Esophagus muscularis mucosa (tissue), 4 donors: ENCODE results near the gene MERTK. TPM values are rescaled to one million over a fixed set of nuclear protein-coding genes. Genes with fewer than 3 reads are reported as not detected.
"Not testable (repeated sequence)": the region's sequence is repeated elsewhere in the genome, so short reads cannot be mapped to it uniquely, and the experiment has no call there.

Source experiments
- DNase-seq: peaks from one replicate; pipeline ENCODE4 v3.0.0-alpha.2; 2017; ENCODE audit errors: extremely low spot score
- H3K27ac ChIP-seq, 4 donors: fragments of 200-600 bp; sonication (generic); replicated peaks in 1 of 4; 1 replicate in 3 of 4; 2 replicates in 1 of 4; pipeline ENCODE4 v1.5.1; 2016 to 2019; ENCODE audit warnings: mild to moderate bottlenecking in 1 of 4
- H3K27me3 ChIP-seq, 4 donors: fragments of 200-600 bp; sonication (generic); one replicate each; pipeline versions ENCODE4 v1.5.1 to v1.6.0; 2016 to 2019
- H3K36me3 ChIP-seq, 4 donors: fragments of 200-600 bp; sonication (generic); one replicate each; pipeline ENCODE4 v1.5.1; 2016 to 2019
- H3K4me1 ChIP-seq, 4 donors: fragments of 200-600 bp; sonication (generic); one replicate each; pipeline ENCODE4 v1.5.1; 2016 to 2019
- H3K4me3 ChIP-seq, 4 donors: fragments of 200-600 bp; sonication (generic); 1 replicate in 2 of 4; 2 replicates in 2 of 4; pipeline ENCODE4 v1.5.1; 2016 to 2019; ENCODE audit warnings: mild to moderate bottlenecking in 4 of 4, moderate library complexity in 1 of 4
- H3K9me3 ChIP-seq, 4 donors: fragments of 200-600 bp; sonication (generic); 1 replicate in 3 of 4; 2 replicates in 1 of 4; pipeline ENCODE4 v1.5.1; 2016 to 2019
- EP300 ChIP-seq: sonication (generic); formaldehyde crosslinking; IDR thresholded peaks from one replicate; pipeline ENCODE4 v1.6.1; 2017; ENCODE audit warnings: antibody characterized with exemption
- POLR2A ChIP-seq: fragments of 450-650 bp; IDR thresholded peaks from one replicate; pipeline ENCODE4 v1.6.1; 2017; ENCODE audit warnings: antibody characterized with exemption, moderate library complexity, mild to moderate bottlenecking, low read depth
- POLR2AphosphoS5 ChIP-seq, 2 donors: sonication (generic); formaldehyde crosslinking; IDR thresholded peaks; one replicate each; pipeline ENCODE4 v1.6.1; 2017; ENCODE audit warnings: antibody characterized with exemption in 2 of 2
- WGBS: methylation state at CpG from one replicate; pipeline ENCODE4 v1.1.5; 2018; 5-methylcytosine and 5-hydroxymethylcytosine counted together
- intact Hi-C: fragments of 100-400 bp; cut with DNase I; formaldehyde crosslinking; loops from one replicate; pipeline ENCODE4 v1.15.1; 2023
- total RNA-seq, 4 donors: library from RNA; depleted of rRNA; stranded (reverse); fragments of >200 nt; gene quantifications; one replicate each; pipeline versions ENCODE4 v1.1.0 to v1.2.1, GENCODE V29; 2016
- TF ChIP-seq, protein P1 (sequence below), 3 experiments: fragments of 200-600 bp in 2 of 3; fragments of 450-650 bp in 1 of 3; sonication (generic) in 2 of 3; IDR thresholded peaks; one replicate each; pipeline ENCODE4 v1.5.1; 2017 to 2019; ENCODE audit warnings: antibody characterized with exemption in 3 of 3, mild to moderate bottlenecking in 2 of 3, moderate library complexity in 1 of 3

Gene MERTK
- total RNA-seq, result 10 to 100 TPM; 19.9 to 31.0 (median 22.3) TPM

DNA sequence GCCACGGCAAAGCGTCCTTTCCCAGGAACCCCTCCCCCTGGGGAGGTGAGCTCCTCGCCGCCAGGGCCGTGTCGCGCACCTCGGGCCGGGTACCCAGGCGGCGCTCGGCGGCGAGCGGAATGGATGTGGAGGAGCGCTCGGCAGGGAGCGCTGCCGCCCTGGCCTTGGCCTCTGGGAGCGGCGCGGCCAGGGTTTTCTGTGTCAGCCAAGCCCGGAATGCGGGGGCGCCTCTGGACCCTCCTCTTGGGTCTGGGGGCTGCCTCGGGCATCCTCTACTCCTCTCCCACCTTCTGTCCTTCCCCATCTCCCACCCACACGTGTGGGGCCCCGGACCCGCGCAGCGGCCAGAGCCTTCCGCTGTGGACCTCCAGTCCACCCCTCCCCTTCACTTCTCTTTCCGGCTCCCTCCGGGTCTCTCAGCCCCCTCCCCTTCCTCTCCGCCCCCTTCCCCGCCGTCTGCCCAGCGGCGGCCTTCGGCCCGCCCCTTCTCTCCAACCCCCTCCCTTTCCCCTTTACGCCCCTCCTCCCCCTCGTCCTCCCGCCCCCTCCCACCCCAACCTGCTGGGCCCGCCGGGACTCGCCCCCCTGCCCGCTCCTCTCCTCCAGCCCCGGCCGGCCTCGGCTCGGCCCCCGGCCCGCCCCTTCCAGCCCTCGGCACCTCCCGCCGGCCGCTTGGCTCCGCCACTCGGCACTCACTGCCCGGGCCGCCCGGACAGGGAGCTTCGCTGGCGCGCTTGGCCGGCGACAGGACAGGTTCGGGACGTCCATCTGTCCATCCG lies at the start of gene MERTK:
Gene MERTK, plus strand, starts transcription at position 684 of the 779 bp plus-strand sequence. CDS start 129 bp downstream, outside the sequence.
- Histone ChIP-seq H3K4me3 (peak within 1 kb of the TSS; percentile 85 to 96 (median 93)), H3K4me1 (peaks cover 19 to 44% (median 39%) of the 10 kb centered on the region in 4 donors), H3K27me3 (no peaks in the 10 kb centered on the region), H3K36me3 (no peaks in the 10 kb centered on the region), H3K9me3 (no peaks in the 10 kb centered on the region), H3K27ac (peak within 1 kb of the TSS; percentile 84 to 93 (median 89))
- intact Hi-C loops, result loop anchor here (5.0 kb wide), 1 partner anchor 49 kb away; no protein-coding TSS in a partner anchor
- WGBS, result under 1% methylated on average over 44 of the region's 71 CpGs
- DNase-seq, result peak; percentile 96
- TF ChIP-seq, protein P1, sequence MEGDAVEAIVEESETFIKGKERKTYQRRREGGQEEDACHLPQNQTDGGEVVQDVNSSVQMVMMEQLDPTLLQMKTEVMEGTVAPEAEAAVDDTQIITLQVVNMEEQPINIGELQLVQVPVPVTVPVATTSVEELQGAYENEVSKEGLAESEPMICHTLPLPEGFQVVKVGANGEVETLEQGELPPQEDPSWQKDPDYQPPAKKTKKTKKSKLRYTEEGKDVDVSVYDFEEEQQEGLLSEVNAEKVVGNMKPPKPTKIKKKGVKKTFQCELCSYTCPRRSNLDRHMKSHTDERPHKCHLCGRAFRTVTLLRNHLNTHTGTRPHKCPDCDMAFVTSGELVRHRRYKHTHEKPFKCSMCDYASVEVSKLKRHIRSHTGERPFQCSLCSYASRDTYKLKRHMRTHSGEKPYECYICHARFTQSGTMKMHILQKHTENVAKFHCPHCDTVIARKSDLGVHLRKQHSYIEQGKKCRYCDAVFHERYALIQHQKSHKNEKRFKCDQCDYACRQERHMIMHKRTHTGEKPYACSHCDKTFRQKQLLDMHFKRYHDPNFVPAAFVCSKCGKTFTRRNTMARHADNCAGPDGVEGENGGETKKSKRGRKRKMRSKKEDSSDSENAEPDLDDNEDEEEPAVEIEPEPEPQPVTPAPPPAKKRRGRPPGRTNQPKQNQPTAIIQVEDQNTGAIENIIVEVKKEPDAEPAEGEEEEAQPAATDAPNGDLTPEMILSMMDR (IDR thresholded peaks at IDR 0.05), result peak; percentile 69 to 73 (median 71)
- TF ChIP-seq EP300 (no peak), POLR2A (peak; percentile 67), POLR2AphosphoS5 (IDR thresholded peaks at IDR 0.05) (peak; percentile 49 to 92)

DNA sequence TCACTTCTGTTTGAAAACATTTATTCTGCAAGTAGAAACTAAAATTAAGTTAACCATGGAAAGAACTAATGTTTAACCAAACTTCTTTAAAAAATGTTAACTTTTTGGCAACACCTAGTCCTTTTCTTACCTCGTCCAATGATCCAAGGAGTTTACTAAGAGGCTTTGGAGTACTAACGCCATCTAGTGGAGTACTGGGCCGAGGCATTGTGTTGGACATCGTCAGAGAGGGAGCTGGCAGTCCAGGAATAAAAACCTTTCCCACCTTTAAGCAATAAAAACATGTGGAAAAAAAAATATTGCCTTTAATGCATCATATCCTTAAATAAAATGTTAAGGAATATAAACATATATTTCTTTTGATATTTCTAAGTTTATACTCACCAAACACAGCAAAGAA lies 47.8 kb upstream of the MERTK start:
- TF ChIP-seq, protein P1 (IDR thresholded peaks at IDR 0.05), result peak in 1 of 3 experiments; percentile 45
- H3K27ac ChIP-seq, H3K9me3 ChIP-seq, DNase-seq, intact Hi-C loops, H3K4me1 ChIP-seq, H3K27me3 ChIP-seq, H3K4me3 ChIP-seq: not testable (repeated sequence)
- H3K36me3 ChIP-seq, result peaks cover 0 to 44% (median 9%) of the 10 kb centered on the region in 4 donors
- WGBS, result 18% methylated on average over 4 of the region's 4 CpGs

DNA sequence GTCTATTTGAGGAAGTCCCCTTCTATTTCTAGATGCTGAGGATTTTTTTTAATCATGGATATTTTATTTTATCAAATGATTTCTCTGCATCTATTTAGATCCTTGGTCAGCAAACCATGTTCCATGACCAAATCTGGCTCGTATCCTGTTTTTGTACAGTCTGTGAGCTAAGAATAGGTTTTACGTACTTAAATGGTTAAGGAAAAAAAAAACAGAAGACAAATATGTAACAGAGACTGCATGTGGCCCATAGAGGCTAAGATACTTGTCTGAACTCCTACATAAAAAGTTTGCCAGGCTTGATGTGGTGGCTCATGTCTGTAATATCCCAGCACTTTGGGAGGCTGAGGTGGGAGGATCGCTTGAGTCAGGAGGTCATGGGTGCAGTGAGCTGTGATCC lies 45.9 kb upstream of the MERTK start:
- H3K9me3 ChIP-seq, intact Hi-C loops, H3K27ac ChIP-seq, H3K4me1 ChIP-seq, H3K27me3 ChIP-seq, H3K4me3 ChIP-seq, DNase-seq: not testable (repeated sequence)
- 84% methylated on average over 3 of the region's 3 CpGs for WGBS
- peaks cover 4 to 41% (median 16%) of the 10 kb centered on the region in 4 donors for H3K36me3 ChIP-seq

- H3K27ac ChIP-seq, H3K4me1 ChIP-seq, intact Hi-C loops, H3K27me3 ChIP-seq, H3K4me3 ChIP-seq, H3K9me3 ChIP-seq, DNase-seq: not testable (repeated sequence)
- 79% methylated on average over 3 of the region's 3 CpGs for WGBS
- peaks cover 10 to 37% (median 25%) of the 10 kb centered on the region in 4 donors for H3K36me3 ChIP-seq
These were observed 38.4 kb upstream of the MERTK start for GRCh38 chr2:111860005-111860404.

- WGBS, result 69% methylated on average over 2 of the region's 3 CpGs
- peaks cover 7 to 51% (median 24%) of the 10 kb centered on the region in 4 donors for H3K36me3 ChIP-seq
- intact Hi-C loops, H3K9me3 ChIP-seq, H3K27ac ChIP-seq, H3K4me1 ChIP-seq, H3K4me3 ChIP-seq, H3K27me3 ChIP-seq, DNase-seq: not testable (repeated sequence)
These were observed 33.3 kb upstream of the MERTK start for GRCh38 chr2:111865124-111865523.

DNA sequence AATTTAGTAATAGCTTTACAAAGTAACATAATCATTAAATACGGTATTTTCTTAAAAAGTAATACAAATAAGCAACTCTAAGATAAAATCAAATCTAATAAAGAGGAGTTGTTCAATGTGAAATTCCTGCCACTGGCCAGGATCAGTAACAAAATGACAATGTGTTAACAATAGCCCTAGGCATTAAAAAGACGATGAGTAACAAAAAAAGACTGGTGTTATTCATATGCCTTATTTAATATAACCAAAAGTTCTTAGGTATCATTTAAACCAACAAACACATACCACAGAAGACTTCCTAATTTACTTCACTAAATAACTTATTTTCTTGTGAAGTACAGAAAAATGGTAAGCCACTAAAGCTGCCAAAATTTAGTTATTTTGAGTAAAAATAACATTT lies 25.6 kb upstream of the MERTK start:
- H3K27me3 ChIP-seq, H3K4me1 ChIP-seq, intact Hi-C loops, H3K9me3 ChIP-seq, DNase-seq, H3K27ac ChIP-seq, H3K4me3 ChIP-seq: not testable (repeated sequence)
- H3K36me3 ChIP-seq, result peaks cover under 1 to 54% (median 17%) of the 10 kb centered on the region in 4 donors
- 95% methylated on average over 2 of the region's 2 CpGs for WGBS
